ENCODE data around the gene MKLN1. TPM values are rescaled to one million over a fixed set of nuclear protein-coding genes. Genes with fewer than 3 reads are reported as not detected.
"Not testable (repeated sequence)": the region's sequence is repeated elsewhere in the genome, so short reads cannot be mapped to it uniquely, and the experiment has no call there.

The MKLN1 gene
- total RNA-seq: 63.8 TPM

DNA sequence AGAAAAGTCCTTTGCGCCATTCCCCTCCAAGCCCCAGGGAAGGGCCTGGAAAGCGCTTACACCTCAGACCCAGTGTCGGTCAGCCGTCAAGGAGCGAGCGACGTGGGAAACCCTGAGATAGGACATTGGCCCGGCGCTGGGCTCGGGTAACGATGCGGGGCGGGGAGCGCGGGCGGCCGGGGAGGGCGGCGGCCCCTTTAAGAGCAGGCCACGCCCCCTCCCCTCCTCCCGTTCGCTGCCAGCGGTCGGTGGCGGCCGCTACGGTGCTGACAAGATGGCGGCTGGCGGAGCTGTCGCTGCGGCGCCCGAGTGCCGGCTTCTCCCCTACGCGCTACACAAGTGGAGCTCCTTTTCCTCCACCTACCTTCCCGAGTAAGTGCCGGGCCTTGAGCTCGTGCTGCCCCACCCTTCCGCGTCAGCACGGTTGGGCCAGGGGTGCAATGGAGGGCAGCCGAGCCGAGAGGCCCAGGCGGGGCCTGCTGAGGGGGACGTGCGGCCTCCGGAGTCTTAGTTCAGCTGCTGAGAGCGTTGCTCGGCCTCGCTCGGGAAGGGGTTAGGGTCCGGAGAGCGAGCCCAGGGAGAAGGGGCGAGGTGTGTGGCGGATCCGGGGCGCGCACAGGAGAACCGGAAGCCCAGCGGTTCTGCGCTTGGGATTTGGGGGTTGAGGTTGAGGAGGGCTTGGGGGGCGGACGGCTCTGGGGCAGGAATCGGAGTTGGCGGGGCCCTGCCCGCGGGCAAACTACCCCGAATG, at the start of gene MKLN1:
Gene MKLN1 (plus strand): TSS at position 251 of the 751 bp plus-strand sequence. CDS start 24 bp downstream, at position 275.
- DNase-seq: peak; percentile 96

DNA sequence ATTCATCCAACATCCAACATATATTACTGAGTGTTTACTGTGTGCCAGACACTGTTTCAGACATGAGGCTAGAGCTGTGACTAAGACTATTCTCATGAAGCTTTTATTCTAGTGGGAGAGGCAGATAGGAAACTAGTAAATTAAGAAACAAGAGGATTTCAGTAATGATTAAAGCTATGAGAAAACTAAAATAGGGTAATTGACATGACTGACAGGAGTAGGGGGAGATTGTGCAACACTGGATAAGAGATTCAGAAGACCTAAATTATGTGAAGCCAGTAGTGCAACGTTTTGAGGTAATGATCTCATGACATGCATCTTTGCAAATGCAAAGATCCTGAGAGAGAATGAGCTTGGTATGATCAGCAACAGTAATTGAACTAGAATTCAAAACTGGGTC, 48.6 kb upstream of the MKLN1 start:
- DNase-seq: no peak

DNA sequence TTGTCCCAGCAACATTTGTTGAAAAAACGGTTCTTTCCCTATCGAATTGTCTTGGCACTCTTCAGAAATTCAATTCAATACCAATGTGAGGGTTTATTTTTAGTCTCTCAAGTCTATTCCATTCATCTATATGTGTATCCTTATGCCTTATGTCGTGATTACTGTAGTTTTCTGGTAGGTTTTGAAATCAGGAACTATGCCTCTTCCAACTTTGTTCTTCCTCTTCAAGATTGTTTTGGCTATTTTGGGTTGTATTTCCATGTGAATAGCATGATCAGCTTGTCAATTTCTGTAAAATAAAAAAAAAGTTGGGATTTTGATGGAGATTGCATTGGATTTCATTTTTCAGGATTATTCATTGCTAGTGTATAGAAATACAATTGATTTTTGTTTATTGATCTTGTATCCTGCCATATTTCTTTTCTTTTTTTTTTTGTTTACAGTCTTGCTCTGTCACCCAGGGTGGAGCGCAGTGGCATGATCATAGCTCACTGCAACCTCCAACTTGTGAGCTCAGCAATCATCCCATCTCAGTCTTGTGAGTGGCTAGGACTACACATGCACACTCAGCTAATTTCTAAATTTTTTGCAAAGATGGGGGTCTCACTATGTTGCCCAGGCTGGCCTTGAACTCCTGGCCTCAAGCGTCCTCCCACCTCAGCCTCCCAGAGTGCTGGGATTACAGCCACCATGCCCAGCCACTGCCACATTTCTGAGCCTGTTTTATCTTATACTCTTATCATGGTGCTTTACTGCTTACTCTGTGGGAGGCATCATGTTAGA, 46.2 kb upstream of the MKLN1 start:
- DNase-seq: no peak

DNA sequence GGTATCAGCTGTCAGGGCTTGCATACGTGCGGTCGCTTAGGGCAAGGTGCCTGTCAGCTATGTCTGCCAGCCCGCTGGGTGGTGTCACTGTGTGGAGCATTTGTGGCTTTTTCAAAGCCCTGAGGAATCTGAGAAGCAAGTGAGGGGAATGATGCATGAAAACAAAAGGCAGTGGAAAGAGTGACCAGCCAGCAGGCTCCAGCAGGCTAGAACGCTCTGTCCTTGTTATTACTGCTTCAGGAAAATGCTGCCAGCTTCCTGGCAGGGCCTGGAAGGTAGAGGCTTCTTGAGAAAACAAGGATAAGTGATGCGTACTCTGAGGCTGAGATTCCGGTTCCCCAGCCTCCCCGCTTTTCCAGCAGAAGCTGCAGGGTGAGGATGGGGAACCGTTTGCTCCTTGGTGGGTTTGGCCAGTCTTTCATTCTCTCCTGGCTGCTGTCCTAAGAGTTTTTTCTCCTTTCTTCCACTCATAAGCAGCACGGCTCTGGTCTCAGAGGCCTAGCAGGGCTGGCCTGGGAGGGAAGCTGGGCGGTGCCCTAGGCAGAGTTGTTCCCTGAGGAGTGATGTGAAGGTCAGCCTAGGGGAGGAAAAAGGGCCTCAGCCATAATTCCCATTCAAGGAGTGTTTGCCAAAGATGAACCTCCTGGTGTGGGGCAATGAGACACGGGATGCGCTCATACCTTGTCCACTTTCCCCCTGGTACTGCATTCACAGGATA, 42.8 kb upstream of the MKLN1 start:
- DNase-seq: peak; percentile 17

DNA sequence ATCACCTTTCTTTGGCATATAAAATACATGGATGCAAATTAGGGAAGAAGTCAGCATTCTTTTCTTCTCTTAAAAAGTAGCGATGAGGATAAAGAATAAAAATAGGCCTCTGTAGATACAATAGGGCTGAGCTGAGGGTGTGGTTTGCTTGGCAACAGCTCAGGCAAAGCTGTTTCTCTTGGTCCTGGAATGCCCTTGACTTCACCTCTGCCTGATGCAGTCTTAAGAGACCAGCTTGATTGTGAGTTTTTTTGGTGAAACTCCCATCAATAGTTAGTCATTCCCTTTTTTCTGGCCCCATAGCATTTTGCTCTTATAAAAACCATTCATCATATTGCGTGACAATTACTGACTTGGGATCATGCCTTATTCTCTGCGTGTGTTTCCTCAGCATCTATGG, 42.1 kb upstream of the MKLN1 start:
- no peak for DNase-seq

DNA sequence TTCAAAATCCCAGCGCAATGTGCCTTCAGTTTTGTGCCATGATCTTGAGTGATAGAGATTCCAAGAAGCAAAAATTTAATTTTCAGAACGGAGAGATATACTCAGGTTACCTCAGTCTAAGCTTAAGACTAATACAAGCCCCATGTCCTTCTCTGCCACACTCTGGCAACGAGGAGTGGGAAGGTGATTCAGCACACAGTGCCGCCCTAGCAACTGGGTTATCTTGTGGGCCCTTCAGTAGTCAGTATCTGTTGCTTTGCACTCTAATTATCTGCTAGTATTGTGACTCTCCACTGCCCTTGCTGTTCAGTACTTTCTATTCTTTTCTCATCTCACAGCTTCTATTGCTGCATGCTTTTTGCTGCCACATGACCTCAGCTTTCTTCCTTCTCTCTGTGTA, 39.2 kb upstream of the MKLN1 start:
- no peak for DNase-seq

DNA sequence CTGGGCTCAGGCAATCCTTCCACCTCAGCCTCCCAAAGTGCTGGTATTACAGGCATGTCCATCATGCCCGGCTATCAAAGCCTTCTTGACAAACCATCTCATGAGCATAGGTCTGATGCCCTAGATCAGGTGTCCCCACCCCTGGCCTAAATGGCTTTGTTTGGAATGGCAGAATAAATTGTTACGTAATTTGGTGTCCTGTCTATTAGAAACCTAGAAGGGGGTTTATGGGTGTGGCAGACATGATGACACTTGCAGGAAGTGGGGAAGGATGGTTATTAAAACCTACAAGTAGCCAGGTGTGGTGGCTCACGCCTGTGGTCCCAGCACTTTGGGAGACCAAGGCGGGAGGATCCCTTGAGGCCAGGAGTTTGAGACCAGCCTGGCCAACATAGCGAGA, 38.6 kb upstream of the MKLN1 start:
- DNase-seq: no peak

DNA sequence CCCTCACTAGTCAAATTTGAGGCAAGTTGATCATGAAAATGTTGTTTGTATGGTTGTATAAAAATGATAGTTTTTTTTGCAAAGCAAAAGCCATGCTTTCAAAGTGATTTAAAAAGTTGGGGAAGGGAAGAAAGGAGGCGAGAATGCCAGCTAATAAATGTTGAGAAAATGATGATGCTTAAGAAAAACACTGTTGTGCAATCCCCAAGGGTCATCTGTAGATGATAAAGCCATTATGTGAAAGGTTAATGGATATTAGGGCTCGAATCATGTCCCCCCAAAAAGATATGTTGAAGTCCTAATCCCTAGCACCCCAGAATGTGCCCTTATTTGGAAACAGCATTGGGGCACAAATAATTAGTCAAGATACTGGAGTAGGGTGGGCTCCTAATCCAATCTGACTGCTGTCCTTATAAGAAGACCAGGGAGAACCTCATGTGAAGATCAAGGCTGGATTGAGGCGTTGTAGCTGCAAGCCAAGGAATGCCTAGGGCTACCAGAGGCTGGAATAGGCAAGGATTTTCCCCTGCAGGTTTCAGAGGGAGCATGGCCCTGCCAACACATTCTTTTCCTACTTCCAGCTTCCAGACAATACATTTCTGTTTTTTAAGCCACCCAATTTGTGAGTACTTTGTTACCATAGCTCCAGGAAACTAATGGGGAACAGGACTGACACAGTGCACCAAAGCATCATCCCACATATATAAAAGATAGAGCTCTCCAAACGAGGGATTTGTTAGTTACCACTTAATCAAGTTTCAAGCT, 35.4 kb upstream of the MKLN1 start:
- no peak for DNase-seq

DNA sequence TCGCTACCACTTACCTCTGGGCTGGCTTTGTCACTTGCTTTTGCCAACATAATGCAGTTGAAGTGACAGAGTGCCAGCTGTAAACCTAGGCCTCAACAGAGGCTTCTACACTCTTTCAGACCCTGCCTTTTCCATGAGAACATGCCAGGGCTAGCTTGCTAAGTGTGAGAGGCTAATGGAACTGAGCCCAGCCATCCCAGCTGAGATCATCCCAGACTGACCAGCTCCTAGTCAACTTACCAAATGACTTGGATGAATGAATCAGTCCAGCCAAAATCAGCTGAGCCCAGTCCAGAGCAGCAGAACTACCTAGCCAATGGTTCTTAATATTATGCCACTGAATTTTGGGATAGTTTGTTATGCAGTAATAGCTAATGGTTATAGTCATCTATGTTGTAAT, 34.7 kb upstream of the MKLN1 start:
- DNase-seq: no peak

DNA sequence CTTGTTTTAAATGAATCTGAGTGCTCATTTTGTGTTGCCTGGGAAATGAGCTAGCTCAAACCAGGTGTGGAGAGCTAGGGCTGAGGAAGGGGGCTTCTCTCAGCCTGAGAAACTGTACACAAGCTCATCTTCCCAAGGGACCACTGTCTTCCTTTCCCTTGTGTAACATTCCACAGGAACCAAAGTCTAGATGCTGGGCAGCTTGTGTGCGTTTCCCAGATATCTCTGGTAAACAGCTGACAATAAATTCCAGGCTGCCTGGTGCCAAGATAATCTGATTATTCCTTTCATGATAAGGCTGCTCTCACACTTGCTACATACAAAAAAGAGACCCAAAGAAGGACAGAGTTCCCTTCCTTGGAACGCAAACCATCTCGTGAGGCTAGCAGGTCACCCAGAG, 33.1 kb upstream of the MKLN1 start:
- no peak for DNase-seq

DNA sequence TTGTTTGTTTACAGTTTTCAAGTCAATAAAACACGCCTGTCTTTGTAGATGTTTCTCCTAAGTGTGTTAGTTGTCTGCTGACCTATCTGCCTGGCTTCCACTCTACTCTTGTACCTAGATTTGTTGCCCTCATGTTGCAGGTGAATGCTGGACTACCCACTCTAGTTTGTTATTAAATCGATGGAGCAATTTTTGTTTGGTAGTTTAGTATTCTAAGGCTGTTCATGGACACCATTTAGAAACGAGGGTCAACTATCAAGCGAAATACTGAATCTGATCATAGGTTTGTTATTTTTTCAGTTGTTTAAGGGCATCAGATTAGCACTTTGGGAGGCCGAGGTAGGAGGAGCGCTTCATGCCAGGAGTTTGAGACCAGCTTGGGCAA, 29.1 kb upstream of the MKLN1 start:
- no peak for DNase-seq

DNA sequence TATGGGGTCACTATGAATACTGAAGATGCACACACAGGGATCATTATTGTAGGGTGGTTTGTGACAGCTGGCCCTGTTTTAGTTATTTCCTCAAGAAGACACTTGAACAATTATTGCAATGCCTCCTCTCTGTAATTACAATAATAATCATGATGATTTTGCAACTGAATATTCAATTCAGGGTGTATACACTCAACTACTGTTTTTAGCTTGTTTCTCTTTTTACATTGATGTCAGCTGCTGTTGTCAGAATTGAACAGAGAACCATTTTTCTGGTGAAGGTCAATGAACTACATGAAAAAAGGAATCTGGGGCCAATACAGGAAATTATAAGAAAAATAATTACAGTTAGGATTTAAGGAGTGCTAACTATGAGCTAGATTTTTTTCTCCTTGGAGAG, 28.6 kb upstream of the MKLN1 start:
- no peak for DNase-seq

DNA sequence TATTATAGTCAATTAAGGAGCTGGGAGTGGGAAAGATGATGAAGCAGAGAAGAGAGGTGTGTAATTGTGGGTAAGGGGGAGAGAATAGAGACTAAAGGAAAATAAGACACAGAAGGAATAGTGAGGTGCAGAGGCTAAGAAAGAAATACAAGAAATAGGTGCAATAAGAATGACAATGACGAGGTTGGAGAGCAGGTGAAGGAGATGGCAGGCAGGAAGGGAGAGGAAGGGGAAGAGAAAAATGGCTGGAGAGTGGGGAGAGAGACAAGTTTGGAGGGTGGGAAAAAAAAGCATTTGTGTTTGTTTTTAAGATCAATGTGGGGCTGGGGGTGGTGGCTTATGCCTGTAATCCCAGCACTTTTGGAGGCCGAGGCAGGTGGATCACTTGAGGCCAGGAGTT, 27.6 kb upstream of the MKLN1 start:
- DNase-seq: no peak

DNA sequence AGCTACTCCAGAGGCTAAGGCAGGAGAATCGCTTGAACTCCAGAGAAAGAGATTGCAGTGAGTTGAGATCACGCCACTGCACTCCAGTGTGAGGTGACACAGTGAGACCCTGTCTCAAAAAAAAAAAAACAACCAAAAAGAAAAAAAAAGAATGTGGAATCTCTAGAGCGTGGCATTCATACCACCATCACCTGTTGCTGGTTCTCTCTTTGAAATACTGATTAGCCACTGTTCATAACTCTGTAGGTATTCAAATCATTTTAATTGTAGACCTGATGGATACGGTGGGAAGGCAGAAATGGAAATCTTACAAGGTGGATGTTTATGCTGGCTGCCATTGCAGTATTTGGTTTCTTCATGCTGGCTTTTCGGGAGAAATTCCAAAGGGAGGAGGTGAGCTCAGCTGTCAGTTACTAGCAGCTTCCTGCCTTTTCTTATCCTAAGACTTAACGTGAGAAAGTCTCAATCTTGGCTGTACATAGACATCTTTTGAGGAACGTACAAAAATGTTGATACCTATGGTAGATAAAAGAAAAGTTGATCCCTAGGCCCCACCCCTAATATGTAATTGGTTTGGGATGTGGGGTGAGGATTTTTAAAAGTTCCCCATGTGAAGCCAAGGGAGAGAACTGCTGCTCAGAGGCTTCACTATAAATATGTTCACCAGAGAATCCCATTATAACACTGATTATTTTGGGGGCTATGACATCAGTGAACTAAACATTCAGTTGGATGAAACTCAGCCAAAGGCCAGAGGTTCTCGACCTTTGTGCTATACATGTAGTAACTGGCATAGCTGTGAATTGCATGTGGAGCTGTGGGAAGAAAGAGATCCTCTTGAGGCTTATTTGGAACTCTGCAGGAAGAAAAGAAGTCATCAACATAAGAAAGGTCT, 26.9 kb upstream of the MKLN1 start:
- peak; percentile 25 for DNase-seq

DNA sequence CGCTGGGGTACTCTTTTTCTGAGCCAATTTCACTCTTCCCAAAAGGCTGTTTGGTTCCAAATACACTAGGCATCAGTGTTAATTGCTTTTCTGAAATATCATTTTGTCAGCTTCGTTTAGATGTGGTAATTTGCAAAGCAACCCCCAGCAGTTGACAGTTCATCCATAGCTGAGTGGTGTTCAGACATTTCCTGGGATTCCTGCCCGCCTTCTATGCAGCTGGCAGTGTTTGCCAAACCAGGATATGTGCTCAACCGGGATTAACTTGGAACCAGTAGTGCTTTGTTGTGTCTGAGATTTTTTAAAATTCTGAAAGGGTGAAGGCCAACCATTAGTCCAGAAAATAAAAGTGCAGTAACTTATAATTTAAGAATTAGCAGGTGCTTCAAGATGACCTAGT, 25.2 kb upstream of the MKLN1 start:
- no peak for DNase-seq

DNA sequence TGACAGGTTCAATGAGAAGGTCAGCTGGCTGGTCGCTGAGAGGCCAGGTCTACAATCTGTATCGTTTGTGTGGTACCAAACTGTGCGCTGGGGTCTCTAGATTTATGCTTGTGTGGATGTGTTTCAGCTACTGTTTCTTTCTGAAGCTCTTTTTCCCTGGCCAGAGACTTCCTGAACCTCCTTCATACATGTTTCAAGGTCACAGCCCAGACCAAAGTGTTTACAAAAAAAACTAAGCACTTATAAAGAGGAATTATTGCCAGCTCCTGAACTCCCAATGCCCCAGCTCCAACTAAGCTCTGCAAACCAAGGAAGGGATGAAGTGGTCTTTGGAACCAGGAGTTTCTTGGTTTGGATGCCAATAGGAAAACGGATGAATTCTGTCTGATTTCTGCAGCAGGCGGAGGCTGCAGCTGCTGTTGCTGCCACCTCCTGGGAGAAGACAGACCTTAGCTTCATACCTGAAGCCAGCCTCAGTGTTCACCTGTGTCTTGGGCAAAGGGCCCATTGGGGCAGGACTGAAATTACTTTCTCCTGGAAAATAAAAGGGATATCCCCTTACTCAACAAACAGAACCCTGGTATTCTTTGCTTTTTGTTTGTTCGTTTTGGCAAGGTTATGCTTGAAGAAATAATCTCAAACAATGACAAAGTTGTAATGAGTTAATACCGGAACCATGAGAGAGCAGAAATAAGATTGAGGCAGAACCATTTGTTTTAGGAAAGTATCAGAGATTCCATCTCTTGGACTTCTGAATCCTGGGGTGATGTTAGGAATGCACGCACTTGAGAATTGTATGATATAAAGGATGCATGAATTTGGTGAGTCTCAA, 24.6 kb upstream of the MKLN1 start:
- no peak for DNase-seq

DNA sequence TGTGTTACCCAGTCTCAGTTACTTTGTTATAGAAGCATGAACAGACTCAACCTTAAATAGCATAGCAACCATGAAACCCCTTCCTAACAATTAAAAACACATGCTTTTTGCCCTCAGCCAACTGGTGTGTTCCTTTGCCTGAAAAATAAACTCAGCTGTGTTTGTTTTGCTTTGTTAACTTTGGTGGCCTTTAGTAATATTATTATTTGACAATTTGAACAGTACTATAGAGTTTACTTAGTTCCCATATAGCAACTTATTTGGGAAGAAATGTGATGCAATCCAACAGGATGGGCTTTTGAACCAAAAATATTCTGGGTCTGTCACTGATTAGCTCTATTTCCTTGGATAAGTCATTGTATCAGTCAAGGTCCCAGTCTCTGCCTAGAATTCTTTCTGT, 22.5 kb upstream of the MKLN1 start:
- no peak for DNase-seq

DNA sequence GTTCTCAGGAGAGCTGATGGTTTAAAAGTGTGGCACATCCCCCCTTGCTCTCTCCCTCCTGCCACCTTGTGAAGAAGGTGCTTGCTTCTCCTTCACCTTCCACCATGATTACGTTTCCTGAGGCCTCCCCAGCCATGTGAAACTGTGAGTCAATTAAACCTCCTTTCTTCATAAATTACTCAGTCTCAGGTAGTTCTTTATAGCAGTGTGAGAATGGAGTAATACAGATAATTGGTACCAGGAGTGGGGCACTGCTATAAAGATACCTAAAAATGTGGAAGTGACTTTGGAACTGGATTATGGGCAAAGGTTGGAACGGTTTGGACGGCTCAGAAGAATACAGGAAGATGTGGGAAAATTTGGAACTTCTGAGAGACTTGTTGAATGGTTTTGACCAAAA, 21.6 kb upstream of the MKLN1 start:
- not testable (repeated sequence) for DNase-seq

DNA sequence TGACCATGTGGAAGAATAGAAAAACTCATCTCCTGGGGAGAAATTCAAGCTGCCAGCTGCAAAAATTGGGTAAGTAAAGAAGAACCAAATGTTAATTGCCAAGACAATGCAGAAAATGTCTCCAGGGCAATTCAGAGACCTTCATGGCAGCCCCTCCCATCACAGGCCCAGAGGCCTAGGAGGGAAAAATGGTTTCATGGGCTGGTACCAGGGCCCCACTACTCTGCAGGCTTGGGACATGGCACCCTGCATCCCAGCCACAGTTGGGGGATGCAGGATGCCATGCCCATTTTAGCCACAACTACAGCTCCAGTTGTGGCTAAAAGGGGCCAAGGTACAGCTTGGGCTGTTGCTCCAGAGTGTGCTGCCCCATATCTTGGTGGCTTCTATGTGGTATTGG, 20.9 kb upstream of the MKLN1 start:
- no peak for DNase-seq

DNA sequence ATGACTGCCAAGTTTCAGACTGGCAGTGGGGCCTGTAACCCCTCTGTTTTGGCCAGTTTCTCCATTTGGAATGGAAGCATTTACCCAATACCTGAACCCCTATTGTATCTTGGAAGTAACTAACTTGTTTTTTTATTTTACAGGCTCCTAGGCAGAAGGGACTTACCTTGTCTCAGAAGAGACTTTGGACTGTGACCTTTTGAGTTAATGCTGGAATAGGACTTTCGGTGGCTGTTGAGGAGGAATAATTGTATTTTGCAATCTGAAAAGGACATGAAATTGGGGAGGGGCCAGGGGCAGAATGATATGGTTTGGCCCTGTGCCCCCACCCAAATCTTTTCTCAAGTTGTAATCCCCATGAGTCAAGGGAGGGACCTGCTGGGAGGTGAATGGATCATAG, 20.0 kb upstream of the MKLN1 start:
- no peak for DNase-seq

DNA sequence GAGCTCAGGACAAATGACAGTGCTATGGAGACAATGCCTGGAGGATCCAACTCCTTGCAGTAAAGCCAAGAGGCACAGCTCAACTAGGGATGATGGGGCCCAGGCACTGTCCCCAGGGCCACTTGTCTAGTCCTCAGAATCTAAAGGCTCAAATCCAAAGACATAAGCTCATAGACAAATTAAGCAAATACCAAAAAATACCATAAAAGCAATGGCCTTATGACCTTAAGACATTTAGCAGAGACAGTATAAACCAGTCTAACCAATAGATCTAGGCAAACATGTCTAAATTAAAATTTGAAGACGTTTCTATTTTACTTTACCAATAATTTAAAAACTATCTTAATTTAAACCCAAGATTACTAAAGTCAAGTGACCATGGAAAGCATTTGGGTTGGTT, 14.8 kb upstream of the MKLN1 start:
- no peak for DNase-seq
